ENCODE measurements around the gene ULK4.

DNA sequence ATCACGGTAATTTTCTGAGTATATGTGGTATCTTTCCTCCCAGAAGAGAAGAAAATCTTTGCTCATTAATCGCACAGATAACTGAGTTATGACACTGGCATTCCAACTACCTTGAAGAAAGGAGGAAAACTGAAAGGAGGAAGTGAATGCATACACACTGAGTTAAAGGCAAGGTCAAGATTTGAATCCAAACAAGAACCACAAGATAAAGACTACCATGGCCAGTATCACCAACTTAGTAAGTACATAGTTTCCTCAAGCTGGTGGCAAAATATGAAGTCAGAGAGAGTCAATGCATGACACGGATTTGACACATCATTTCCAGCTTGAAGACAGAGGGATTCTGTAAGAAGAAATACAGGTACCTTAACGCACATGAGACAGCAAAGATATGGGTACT, 287.5 kb downstream of the ULK4 start:
- TF ChIP-seq PATZ1 (tag by site-specific recombination; IDR thresholded peaks at IDR 0.05) = no peak
- TF ChIP-seq ZNF549 (tag by site-specific recombination; IDR thresholded peaks at IDR 0.05) = no peak
- TF ChIP-seq ZNF548 (tag by site-specific recombination; IDR thresholded peaks at IDR 0.05) = no peak
- TF ChIP-seq, protein P1, sequence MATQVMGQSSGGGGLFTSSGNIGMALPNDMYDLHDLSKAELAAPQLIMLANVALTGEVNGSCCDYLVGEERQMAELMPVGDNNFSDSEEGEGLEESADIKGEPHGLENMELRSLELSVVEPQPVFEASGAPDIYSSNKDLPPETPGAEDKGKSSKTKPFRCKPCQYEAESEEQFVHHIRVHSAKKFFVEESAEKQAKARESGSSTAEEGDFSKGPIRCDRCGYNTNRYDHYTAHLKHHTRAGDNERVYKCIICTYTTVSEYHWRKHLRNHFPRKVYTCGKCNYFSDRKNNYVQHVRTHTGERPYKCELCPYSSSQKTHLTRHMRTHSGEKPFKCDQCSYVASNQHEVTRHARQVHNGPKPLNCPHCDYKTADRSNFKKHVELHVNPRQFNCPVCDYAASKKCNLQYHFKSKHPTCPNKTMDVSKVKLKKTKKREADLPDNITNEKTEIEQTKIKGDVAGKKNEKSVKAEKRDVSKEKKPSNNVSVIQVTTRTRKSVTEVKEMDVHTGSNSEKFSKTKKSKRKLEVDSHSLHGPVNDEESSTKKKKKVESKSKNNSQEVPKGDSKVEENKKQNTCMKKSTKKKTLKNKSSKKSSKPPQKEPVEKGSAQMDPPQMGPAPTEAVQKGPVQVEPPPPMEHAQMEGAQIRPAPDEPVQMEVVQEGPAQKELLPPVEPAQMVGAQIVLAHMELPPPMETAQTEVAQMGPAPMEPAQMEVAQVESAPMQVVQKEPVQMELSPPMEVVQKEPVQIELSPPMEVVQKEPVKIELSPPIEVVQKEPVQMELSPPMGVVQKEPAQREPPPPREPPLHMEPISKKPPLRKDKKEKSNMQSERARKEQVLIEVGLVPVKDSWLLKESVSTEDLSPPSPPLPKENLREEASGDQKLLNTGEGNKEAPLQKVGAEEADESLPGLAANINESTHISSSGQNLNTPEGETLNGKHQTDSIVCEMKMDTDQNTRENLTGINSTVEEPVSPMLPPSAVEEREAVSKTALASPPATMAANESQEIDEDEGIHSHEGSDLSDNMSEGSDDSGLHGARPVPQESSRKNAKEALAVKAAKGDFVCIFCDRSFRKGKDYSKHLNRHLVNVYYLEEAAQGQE (tag by site-specific recombination; IDR thresholded peaks at IDR 0.05) = no peak
- TF ChIP-seq ZNF274 (IDR thresholded peaks at IDR 0.05; ENCODE audit: low read length) = no peak
- TF ChIP-seq ZNF274 (tag by site-specific recombination; IDR thresholded peaks at IDR 0.05; ENCODE audit: borderline replicate concordance) = no peak
- TF ChIP-seq, protein P2, sequence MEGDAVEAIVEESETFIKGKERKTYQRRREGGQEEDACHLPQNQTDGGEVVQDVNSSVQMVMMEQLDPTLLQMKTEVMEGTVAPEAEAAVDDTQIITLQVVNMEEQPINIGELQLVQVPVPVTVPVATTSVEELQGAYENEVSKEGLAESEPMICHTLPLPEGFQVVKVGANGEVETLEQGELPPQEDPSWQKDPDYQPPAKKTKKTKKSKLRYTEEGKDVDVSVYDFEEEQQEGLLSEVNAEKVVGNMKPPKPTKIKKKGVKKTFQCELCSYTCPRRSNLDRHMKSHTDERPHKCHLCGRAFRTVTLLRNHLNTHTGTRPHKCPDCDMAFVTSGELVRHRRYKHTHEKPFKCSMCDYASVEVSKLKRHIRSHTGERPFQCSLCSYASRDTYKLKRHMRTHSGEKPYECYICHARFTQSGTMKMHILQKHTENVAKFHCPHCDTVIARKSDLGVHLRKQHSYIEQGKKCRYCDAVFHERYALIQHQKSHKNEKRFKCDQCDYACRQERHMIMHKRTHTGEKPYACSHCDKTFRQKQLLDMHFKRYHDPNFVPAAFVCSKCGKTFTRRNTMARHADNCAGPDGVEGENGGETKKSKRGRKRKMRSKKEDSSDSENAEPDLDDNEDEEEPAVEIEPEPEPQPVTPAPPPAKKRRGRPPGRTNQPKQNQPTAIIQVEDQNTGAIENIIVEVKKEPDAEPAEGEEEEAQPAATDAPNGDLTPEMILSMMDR (tag by site-specific recombination; IDR thresholded peaks at IDR 0.05) = no peak
- no peak for TF ChIP-seq YY1 (tag by site-specific recombination; IDR thresholded peaks at IDR 0.05)
- TF ChIP-seq ZEB2 (tag by site-specific recombination; IDR thresholded peaks at IDR 0.05) = no peak
- no peak for TF ChIP-seq ZNF777 (tag by site-specific recombination; IDR thresholded peaks at IDR 0.05; ENCODE audit: borderline replicate concordance)
- no peak for TF ChIP-seq ZSCAN18 (tag by site-specific recombination; IDR thresholded peaks at IDR 0.05)
- no peak for TF ChIP-seq HOXA7 (CRISPR knock-in tag; IDR thresholded peaks at IDR 0.05; ENCODE audit: borderline replicate concordance)
